Hepatocyte (in vitro differentiated cells): ENCODE data around the gene CLPSL1.
"Not testable (repeated sequence)": the region's sequence is repeated elsewhere in the genome, so short reads cannot be mapped to it uniquely, and the experiment has no call there.

Source experiments
- CTCF ChIP-seq: fragments of 200-600 bp; sonication (generic); IDR thresholded peaks from 2 replicates; pipeline ENCODE4 v1.5.1; 2016; ENCODE audit warnings: antibody characterized with exemption, mild to moderate bottlenecking; ENCODE audit not compliant: poor library complexity
- EZH2 ChIP-seq: fragments of 200-600 bp; sonication (generic); IDR thresholded peaks from 2 replicates; pipeline ENCODE4 v1.6.1; 2016; ENCODE audit warnings: antibody characterized with exemption, mild to moderate bottlenecking, borderline replicate concordance
- EZH2phosphoT487 ChIP-seq: fragments of 200-600 bp; sonication (generic); IDR thresholded peaks from one replicate; pipeline ENCODE4 v1.6.1; 2018; ENCODE audit warnings: antibody characterized with exemption, mild to moderate bottlenecking, low read depth, moderate library complexity; ENCODE audit not compliant: unreplicated experiment, severe bottlenecking

GRCh38 chr6:35734319-35734718 lies 46.5 kb upstream of the CLPSL1 start:
- TF ChIP-seq CTCF, EZH2, EZH2phosphoT487: not testable (repeated sequence)
